AG10803 (cell line): ENCODE measurements around the gene MED17.

Experiments
- DNase-seq: peaks from one replicate; pipeline ENCODE4 v3.0.0; 2010; ENCODE audit warnings: low read depth
- H3K4me3 ChIP-seq: 2 replicates; pipeline ENCODE4 v1.5.1; 2011; ENCODE audit warnings: mild to moderate bottlenecking, low read length, control low read depth
- CTCF ChIP-seq: conservative IDR thresholded peaks from 2 replicates; pipeline ENCODE4 v1.5.1; 2011; ENCODE audit warnings: mild to moderate bottlenecking, low read length, control low read depth, inconsistent platforms

The MED17 gene

GRCh38 chr11:93861808-93862207, 77.7 kb downstream of the MED17 start:
- TF ChIP-seq CTCF, result no peak
- DNase-seq, result peak; percentile 39
- H3K4me3 ChIP-seq, result no peak overlapping the region
